Smooth muscle cell (in vitro differentiated cells): ENCODE results near the gene COA7. TPM values are rescaled to one million over a fixed set of nuclear protein-coding genes. Genes with fewer than 3 reads are reported as not detected.

Experiments
- DNase-seq: peaks from one replicate; lab custom pipeline; 2025; ENCODE audit not compliant: unreplicated experiment; lab: John Stamatoyannopoulos, UW
- H2AFZ ChIP-seq: fragments of 200-600 bp; sonication (generic); 2 replicates; pipeline ENCODE4 v1.6.0; 2016; ENCODE audit warnings: antibody characterized with exemption, low read depth, mild to moderate bottlenecking
- H3F3A ChIP-seq: fragments of 200-600 bp; sonication (generic); 2 replicates; pipeline ENCODE4 v1.6.0; 2017; ENCODE audit warnings: antibody characterized with exemption, low read depth
- H3K27ac ChIP-seq: fragments of 200-600 bp; sonication (generic); 2 replicates; pipeline ENCODE4 v1.5.1; 2016; ENCODE audit warnings: low read depth, mild to moderate bottlenecking
- H3K27me3 ChIP-seq: fragments of 200-600 bp; sonication (generic); 2 replicates; pipeline ENCODE4 v1.6.1; 2016; ENCODE audit warnings: low read depth, mild to moderate bottlenecking
- H3K36me3 ChIP-seq: fragments of 200-600 bp; sonication (generic); 2 replicates; pipeline ENCODE4 v1.5.1; 2016; ENCODE audit warnings: low read depth
- H3K4me1 ChIP-seq: fragments of 200-600 bp; sonication (generic); 2 replicates; pipeline ENCODE4 v1.5.1; 2016; ENCODE audit warnings: low read depth
- H3K4me2 ChIP-seq: fragments of 200-600 bp; sonication (generic); 2 replicates; pipeline ENCODE4 v1.6.0; 2016; ENCODE audit warnings: mild to moderate bottlenecking
- H3K4me3 ChIP-seq: fragments of 200-600 bp; sonication (generic); 2 replicates; pipeline ENCODE4 v1.5.1; 2016; ENCODE audit warnings: mild to moderate bottlenecking
- H3K79me2 ChIP-seq: fragments of 200-600 bp; sonication (generic); 2 replicates; pipeline ENCODE4 v1.6.0; 2016; ENCODE audit warnings: low read depth, mild to moderate bottlenecking
- H3K9ac ChIP-seq: fragments of 200-600 bp; sonication (generic); 2 replicates; pipeline ENCODE4 v1.6.0; 2016; ENCODE audit warnings: low read depth
- H3K9me3 ChIP-seq: fragments of 200-600 bp; sonication (generic); replicated peaks from 2 replicates; pipeline ENCODE4 v1.5.1; 2016; ENCODE audit warnings: low read depth
- H4K20me1 ChIP-seq: fragments of 200-600 bp; sonication (generic); 2 replicates; pipeline ENCODE4 v1.6.0; 2016; ENCODE audit warnings: low read depth
- CTCF ChIP-seq: fragments of 200-600 bp; sonication (generic); IDR thresholded peaks from 2 replicates; pipeline ENCODE4 v1.5.1; 2017; ENCODE audit warnings: borderline replicate concordance, mild to moderate bottlenecking, antibody characterized with exemption; ENCODE audit not compliant: insufficient read depth, poor library complexity, severe bottlenecking
- WGBS: methylation state at CpG from one replicate; pipeline ENCODE4 v1.1.7; 2016; ENCODE audit warnings: low lambda C conversion rate; 5-methylcytosine and 5-hydroxymethylcytosine counted together
- polyA plus RNA-seq: library from polyadenylated mRNA; unstranded; fragments of >200 nt; fragmentation: Nextera tagmentation; extraction: Ambion mirVana; gene quantifications from 2 replicates; pipeline ENCODE4 v1.2.1, GENCODE V29; 2016
- total RNA-seq: library from RNA; depleted of rRNA; stranded (reverse); fragments of >200 nt; gene quantifications from 2 replicates; pipeline ENCODE4 v1.2.3, GENCODE V29; 2014

COA7 gene
- total and polyA plus RNA-seq, 2 experiments from 2014 or later, result 4.4 to 7.3 TPM

DNA sequence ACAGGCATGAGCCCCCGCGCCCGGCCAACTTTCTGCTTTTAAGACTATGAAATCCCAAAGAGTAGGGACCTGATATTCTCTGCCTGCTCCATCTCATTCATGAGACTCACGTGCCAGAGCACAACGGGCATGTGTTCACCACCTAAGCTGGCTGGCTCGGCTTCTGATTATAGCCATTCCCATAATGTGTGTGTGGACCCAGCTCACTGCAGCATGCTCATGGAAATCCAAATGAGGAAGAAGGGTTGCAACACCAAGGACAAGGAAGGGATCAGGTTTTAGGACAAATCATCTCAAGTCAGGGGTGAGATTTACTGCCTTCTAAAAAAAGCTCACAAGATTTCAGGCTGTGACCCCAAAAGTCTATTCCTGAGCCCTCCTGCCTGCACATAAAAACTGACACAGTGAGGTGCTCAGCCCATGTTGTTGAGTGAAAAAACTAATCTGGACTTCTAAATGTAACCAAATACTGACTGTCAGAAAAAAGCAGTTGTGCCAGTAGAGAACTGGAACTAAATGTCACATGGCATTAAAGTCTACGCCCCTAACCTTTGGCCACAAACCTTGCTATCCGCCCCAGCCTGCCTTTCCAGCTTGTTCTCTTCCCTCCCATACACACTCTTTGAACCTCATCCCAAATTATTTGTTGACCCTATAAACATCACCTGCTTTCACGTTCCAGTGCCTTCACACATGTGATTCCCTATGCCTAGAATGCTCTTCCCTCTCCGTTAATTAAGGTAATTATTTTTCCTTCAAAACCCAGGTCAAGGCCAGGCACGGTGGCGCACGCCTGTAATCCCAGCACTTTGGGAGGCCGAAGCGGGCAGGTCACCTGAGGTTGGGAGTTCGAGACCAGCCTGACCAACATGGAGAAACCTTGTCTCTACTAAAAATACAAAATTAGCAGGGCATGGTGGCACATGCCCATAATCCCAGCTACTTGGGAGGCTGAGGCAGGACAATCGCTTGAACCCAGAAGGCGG, 9.1 kb upstream of the COA7 start:
- Histone ChIP-seq H3K4me1 (no peaks in the 10 kb centered on the region), H2AFZ (no peak overlapping the region), H3F3A (no peaks in the 10 kb centered on the region), H3K79me2 (no peaks in the 10 kb centered on the region), H3K36me3 (no peaks in the 10 kb centered on the region), H3K27me3 (no peaks in the 10 kb centered on the region), H3K9me3 (no peaks in the 10 kb centered on the region), H3K9ac (no peak overlapping the region), H3K27ac (no peak overlapping the region), H3K4me3 (no peak overlapping the region), H3K4me2 (no peak overlapping the region), H4K20me1 (no peaks in the 10 kb centered on the region)
- no peak for TF ChIP-seq CTCF
- 95% methylated on average over 18 of the region's 18 CpGs for WGBS
- no peak for DNase-seq

GRCh38 chr1:52706136-52706670, 8.1 kb upstream of the COA7 start:
- H3K4me2 ChIP-seq, result no peak overlapping the region
- H2AFZ ChIP-seq, result no peak overlapping the region
- H3K36me3 ChIP-seq, result no peaks in the 10 kb centered on the region
- no peaks in the 10 kb centered on the region for H3K79me2 ChIP-seq
- 62% methylated on average over 6 of the region's 6 CpGs for WGBS
- no peak for DNase-seq
- no peaks in the 10 kb centered on the region for H3K9me3 ChIP-seq
- no peaks in the 10 kb centered on the region for H3F3A ChIP-seq
- H4K20me1 ChIP-seq, result no peaks in the 10 kb centered on the region
- no peaks in the 10 kb centered on the region for H3K27me3 ChIP-seq
- TF ChIP-seq CTCF, result no peak
- no peak overlapping the region for H3K9ac ChIP-seq
- H3K4me1 ChIP-seq, result no peaks in the 10 kb centered on the region
- no peak overlapping the region for H3K27ac ChIP-seq
- H3K4me3 ChIP-seq, result no peak overlapping the region

GRCh38 chr1:52702886-52703787, 5.0 kb upstream of the COA7 start:
- no peaks in the 10 kb centered on the region for H3K36me3 ChIP-seq
- H3K4me1 ChIP-seq, result no peaks in the 10 kb centered on the region
- H3K27me3 ChIP-seq, result no peaks in the 10 kb centered on the region
- H3K27ac ChIP-seq, result no peak overlapping the region
- no peaks in the 10 kb centered on the region for H3K9me3 ChIP-seq
- DNase-seq, result peak; percentile 63
- peak overlapping the region; percentile 94 for H2AFZ ChIP-seq
- H3F3A ChIP-seq, result peaks cover 10% of the 10 kb centered on the region
- peak overlapping the region; percentile 54 for H3K4me3 ChIP-seq
- 6% methylated on average over 35 of the region's 35 CpGs for WGBS
- peak overlapping the region; percentile 89 for H3K4me2 ChIP-seq
- no peak for TF ChIP-seq CTCF
- peak overlapping the region; percentile 28 for H3K9ac ChIP-seq
- H3K79me2 ChIP-seq, result no peaks in the 10 kb centered on the region
- H4K20me1 ChIP-seq, result no peaks in the 10 kb centered on the region
